ENCODE results near the gene TDRD6.

- TF ChIP-seq, protein P1, sequence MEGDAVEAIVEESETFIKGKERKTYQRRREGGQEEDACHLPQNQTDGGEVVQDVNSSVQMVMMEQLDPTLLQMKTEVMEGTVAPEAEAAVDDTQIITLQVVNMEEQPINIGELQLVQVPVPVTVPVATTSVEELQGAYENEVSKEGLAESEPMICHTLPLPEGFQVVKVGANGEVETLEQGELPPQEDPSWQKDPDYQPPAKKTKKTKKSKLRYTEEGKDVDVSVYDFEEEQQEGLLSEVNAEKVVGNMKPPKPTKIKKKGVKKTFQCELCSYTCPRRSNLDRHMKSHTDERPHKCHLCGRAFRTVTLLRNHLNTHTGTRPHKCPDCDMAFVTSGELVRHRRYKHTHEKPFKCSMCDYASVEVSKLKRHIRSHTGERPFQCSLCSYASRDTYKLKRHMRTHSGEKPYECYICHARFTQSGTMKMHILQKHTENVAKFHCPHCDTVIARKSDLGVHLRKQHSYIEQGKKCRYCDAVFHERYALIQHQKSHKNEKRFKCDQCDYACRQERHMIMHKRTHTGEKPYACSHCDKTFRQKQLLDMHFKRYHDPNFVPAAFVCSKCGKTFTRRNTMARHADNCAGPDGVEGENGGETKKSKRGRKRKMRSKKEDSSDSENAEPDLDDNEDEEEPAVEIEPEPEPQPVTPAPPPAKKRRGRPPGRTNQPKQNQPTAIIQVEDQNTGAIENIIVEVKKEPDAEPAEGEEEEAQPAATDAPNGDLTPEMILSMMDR (IDR thresholded peaks at IDR 0.05) = no peak
- no peak for TF ChIP-seq POLR2A (IDR thresholded peaks at IDR 0.05)
These were observed 61.3 kb downstream of the TDRD6 start for GRCh38 chr6:46748940-46749503.

Data from right lobe of liver (tissue), 4 donors.